ENCODE results near the gene ZDHHC24.

ZDHHC24 gene

DNA sequence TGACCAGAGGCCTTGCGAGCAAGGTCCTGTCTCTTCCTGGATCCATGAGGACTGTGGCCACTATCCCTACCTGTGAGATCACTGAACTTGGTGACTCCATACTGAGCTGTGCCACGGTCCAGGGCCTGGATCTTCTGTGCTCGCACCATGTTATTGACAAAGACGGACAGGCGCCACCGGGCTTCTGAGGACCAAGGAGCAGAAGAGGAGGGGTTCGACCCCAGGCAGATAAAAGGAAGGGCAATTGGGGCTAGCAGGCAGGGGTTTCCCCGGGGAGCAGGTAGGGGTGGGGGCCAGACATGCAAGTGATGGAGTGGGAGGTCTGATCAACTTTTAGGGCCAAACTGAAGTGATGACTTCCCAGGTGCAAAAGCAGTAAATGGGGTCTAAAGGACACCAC is 20.4 kb upstream of the ZDHHC24 start:
- no peak for DNase-seq (ENCODE audit: low read depth in 2 of 2)

- DNase-seq (ENCODE audit: low read depth in 2 of 2), result no peak
Measured at GRCh38 chr11:66564984-66565383, 19.1 kb upstream of the ZDHHC24 start.

GRCh38 chr11:66564538-66564937 is 18.7 kb upstream of the ZDHHC24 start:
- no peak for DNase-seq (ENCODE audit: low read depth in 2 of 2)

DNA sequence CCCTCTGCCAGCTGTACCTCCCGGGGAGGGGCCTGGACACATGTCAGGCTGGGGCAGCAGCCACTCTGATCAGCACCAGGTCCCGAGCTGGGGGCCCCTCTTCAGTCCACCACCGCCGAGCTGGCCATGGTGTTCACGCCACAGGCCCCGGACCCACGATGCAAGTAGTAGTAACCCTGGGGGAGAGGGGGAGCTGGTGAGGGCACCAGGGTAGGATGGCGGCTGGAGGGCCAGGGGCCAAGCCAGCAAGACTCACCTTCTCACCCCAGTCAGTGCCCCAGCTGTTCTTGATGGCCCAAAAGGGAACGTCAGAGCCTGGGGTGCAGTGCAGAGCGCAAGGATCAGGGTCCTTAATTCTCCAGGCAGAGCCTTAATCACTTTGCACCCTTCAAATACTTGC is 18.0 kb upstream of the ZDHHC24 start:
- DNase-seq (ENCODE audit: low read depth in 2 of 2), result no peak

GRCh38 chr11:66562907-66563583 is 17.2 kb upstream of the ZDHHC24 start:
- DNase-seq (ENCODE audit: low read depth in 2 of 2), result no peak

DNA sequence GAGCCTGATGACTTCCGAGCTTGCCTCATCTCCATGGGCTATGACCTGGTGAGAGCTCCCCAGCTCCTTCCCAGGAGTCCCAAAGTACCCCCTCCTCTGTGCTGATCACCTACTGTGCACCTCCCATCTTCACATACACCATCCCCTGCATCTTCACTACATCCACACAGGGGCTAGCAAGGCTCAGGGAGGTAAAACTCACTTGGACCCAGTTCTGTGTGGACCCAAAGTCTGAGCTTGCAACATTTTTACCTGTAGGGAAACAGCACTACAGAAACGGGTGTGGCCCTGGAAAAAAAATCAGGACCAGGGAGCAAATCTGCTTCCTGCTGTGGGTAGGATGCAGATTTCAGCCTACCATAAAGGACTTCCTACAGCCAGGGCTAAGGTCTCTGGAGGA is 16.4 kb upstream of the ZDHHC24 start:
- no peak for DNase-seq (ENCODE audit: low read depth in 2 of 2)

DNA sequence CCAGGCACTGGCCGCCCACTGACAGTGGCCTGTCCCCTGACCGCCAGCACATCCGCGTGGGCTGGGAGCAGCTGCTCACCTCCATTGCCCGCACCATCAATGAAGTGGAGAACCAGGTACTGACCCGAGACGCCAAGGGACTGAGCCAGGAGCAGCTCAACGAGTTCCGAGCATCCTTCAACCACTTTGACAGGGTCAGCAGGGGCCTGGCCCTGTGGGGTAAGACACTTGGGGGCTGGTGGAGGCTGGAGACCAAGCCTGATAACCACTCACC is 16.1 kb upstream of the ZDHHC24 start:
- no peak for DNase-seq (ENCODE audit: low read depth in 2 of 2)

DNA sequence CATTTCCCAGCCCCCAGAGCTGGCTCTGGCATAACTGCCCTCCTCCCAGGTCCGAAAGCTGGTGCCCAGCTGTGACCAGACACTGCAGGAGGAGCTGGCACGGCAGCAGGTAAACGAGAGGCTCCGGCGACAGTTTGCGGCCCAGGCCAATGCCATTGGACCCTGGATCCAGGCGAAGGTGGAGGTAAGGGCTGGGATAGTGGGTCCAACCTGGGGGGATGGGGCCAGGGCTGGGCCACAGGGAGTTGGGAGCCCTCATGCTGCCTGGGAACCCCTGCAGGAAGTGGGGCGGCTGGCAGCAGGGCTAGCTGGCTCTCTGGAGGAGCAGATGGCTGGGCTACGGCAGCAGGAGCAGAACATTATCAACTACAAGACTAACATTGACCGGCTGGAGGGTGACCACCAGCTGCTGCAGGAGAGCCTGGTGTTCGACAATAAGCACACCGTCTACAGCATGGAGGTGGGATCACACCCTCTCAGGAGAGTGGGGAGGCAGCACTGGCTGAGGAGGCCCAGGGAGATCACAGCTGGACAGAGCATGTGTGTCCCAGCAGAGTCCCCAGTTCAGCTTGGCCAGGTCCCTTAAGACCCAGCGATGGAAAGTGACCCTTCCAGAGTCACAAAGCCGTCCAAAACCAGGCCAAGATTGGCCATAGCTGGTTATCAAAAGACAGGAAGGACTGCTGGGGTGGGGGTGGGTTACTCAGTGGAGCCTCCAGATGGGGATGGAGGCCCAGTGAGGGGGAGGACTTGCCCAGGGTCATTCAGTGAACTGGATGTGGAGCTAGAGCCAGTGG is 15.5 kb upstream of the ZDHHC24 start:
- no peak for DNase-seq (ENCODE audit: low read depth in 2 of 2)

DNA sequence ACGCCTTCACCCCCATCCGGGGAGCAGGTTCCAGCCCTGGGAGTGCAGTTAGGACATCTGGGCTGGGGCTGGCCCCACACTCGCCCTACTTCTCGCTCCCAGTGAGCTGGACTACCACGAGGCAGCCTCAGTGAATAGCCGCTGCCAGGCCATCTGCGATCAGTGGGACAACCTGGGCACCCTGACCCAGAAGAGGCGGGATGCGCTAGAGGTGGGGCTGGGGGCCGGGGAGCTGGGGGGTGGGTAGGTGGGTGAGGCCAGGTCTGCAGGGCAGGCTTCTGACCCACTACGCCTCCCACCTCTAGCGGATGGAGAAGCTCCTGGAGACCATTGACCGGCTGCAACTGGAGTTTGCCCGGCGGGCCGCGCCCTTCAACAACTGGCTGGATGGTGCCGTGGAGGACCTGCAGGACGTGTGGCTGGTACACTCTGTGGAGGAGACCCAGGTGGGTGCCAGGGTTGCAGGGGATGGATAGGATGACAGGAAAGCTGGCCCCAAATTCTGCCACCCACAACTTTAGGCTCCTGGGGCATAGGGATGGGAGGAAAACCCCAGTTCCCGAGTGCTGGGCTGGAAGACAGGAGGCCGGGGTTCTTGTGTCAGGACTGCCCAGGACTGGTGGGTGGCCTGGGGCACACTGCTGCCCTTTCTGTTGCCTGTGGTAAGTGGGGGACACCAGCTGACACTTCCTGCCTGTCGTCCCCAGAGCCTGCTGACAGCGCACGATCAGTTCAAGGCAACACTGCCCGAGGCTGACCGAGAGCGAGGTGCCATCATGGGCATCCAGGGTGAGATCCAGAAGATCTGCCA is 14.2 kb upstream of the ZDHHC24 start:
- no peak for DNase-seq (ENCODE audit: low read depth in 2 of 2)

DNA sequence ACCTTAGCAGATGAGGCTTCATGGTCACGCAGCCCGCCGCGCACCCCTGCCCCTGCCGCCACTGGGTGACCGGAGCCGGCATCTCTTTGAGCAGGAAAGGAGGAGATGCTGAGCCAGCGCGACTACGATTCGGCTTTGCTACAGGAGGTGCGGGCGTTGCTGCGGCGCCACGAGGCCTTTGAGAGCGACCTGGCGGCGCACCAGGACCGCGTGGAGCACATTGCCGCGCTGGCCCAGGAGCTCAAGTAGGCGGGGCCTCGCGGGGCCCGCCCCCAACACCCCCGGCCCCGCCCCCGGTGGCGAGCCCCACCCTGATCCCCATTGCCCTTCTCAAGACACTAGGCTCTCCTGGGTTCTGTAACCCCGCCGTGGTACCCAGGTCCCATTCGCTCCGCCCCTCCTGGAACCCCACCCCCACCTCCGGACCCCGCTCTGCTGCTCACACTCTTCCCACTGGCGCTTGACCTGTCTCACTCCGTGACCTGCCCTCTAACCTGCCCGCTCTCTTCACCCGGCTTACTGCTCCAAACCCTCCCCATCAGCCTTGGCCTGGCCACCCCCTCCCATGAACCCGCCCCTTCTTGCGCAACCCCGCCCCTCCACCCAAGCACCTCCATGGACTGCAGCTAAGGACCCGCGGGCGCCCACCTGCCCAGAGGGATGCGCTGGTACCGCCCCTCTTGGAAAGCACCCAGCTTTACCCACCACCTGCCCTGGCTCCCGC is 13.5 kb upstream of the ZDHHC24 start:
- DNase-seq (ENCODE audit: low read depth in 2 of 2), result peak in 1 of 2 donors; percentile 20

DNA sequence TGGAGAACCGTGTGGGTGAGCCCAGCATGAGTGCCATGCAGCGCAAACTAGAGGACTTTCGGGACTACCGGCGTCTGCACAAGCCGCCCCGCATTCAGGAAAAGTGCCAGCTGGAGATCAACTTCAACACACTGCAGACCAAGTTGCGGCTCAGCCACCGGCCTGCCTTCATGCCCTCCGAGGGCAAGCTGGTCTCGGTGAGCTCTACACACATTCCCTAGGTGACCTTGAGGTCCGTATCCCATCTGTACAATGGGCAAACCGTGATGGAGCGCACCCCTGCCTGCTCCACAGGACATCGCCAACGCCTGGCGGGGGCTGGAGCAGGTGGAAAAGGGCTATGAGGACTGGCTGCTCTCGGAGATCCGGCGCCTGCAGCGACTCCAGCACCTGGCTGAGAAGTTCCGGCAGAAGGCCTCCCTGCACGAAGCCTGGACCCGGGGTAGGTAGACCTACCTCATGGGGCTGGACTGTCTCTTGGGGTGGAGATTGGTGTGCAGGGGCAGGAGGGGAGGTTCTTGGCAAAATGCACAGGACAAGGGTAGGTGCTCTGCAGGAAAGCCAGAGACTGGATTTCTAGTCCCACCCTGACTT is 12.0 kb upstream of the ZDHHC24 start:
- no peak for DNase-seq (ENCODE audit: low read depth in 2 of 2)

DNA sequence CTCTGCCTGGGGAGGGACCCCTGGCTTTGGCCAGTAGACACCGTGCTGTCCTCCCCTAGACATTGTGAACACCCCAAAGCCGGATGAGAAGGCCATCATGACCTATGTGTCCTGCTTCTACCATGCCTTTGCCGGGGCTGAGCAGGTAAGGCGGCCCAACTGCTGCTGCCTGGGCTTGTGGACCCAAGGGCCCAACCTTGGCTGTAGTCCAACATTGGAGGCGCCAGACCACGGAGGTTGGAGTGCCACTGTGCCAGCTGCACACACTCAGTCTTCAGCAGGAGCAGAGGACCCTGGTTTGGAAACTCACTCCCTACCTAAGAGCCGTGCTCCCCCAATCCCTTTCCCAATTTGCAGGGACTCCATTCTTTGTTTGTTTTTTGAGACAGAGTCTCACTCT is 10.2 kb upstream of the ZDHHC24 start:
- no peak for DNase-seq (ENCODE audit: low read depth in 2 of 2)

GRCh38 chr11:66555416-66555815 is 9.6 kb upstream of the ZDHHC24 start:
- no peak for DNase-seq (ENCODE audit: low read depth in 2 of 2)

DNA sequence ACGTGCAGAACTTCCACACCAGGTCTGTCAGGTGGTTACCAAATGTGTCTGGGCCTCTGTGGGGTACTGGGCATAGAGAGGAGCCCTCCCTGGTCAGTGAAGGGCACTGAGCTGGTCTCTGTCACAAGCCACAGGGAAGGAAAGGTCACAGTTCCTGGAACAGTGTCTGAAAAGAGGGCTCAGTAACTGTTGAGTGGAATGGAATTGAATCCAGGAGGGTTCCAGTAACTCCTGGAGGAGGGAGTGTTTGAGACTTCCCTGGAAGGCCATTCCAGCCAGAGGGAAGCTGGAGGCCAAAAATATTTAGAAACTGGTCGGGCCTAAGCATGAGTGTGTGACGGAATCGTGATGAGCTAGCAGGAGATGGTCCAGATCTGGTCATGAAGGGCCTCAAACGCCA is 8.8 kb upstream of the ZDHHC24 start:
- no peak for DNase-seq (ENCODE audit: low read depth in 2 of 2)

DNA sequence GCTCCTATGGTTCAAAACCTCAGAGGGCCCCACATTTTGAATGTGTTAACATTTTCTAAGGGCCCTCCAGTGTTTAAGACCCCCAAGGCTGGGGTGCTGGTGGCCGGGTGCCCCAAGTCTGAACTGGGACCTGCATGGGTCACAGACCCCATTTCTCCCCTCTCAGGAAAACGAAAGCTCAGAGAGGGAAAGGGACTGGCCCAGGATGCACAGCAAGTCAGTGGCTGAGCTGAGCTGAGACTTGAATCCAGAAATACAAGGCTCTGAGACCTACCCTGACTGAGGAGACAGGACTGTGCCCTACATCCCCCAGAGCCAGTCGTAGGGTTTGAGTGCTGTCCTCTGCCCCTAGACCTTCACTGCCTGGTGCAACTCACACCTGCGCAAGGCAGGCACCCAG is 5.0 kb upstream of the ZDHHC24 start:
- no peak for DNase-seq (ENCODE audit: low read depth in 2 of 2)

- no peak for DNase-seq (ENCODE audit: low read depth in 2 of 2)
Measured at GRCh38 chr11:66549696-66550095, 3.8 kb upstream of the ZDHHC24 start.

GRCh38 chr11:66548774-66549630 is 3.2 kb upstream of the ZDHHC24 start:
- DNase-seq (ENCODE audit: low read depth in 2 of 2), result no peak

DNA sequence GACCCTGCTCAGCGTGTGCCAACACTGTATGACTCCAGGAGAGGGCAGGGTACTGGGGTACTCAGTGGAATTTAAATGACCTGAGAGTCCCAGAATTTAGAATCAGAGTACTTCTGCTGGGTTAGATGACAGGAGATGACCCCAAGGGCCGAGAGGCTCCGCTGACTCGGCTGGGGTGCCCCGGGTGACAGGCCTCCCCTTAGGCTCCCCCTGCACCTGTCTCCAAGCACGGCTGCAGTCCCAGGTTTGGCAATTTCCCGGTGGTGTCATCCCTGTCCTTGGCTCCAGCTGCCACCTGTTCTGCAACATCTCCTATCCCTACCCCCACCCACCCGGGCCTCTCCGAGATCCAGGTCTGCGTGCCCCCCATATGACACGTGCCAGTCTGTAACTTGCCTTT is 2.2 kb upstream of the ZDHHC24 start:
- DNase-seq (ENCODE audit: low read depth in 2 of 2), result no peak

GRCh38 chr11:66547662-66548009 is 1.8 kb upstream of the ZDHHC24 start:
- no peak for DNase-seq (ENCODE audit: low read depth in 2 of 2)

DNA sequence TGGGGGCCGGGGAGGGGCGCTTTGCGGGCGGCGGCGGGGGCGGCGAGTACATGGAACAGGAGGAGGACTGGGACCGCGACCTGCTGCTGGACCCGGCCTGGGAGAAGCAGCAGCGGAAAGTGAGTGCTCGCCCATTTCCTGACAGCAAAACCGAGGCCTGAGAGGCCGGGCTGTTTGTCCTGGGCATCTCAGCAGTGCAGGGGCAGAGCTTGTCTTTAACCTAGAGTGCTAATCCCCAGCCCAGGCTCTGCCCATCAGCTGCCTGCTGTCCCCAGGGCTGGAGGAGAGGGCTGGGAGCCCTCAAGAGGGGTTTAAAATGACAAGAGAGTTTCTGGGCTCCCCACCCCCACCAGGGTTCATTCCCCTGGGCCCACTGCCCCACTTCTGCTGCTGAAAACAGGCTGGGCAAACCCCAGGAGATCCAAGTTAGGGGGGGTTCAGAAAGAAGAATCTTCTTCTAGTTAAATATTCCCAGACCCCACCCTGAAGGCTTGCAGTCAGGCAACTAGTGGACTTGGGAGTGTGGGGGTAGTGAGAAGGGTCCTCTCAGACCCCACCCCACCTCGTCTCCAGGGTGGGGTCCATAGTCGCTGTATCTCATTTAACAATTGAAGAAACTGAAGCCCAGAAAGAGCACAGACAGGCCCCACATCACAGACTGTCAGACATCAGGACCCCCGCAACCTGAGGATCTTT is 1.3 kb upstream of the ZDHHC24 start:
- DNase-seq (ENCODE audit: low read depth in 2 of 2), result no peak
